Activated B cell treated with CpG ODN at 0.5 μM for 24 hours (primary cell): ENCODE data around the gene PTAR1. TPM values are rescaled to one million over a fixed set of nuclear protein-coding genes. Genes with fewer than 3 reads are reported as not detected.

Experiments used
- ATAC-seq: fragments of 200-7000 bp; cut with Tn5 transposase; one replicate; pipeline ENCODE4 v1.10.0; 2021; ENCODE audit warnings: low read depth, mild to moderate bottlenecking, moderate library complexity
- CTCF ChIA-PET: fragments of 350-600 bp; sonication (Branson Sonifier 250); formaldehyde crosslinking; loops from one replicate; lab custom pipeline; 2021; ENCODE audit warnings: antibody characterized with exemption; lab: Charles Lee
- POLR2A ChIA-PET: fragments of 350-600 bp; sonication (Branson Sonifier 250); formaldehyde crosslinking; loops from one replicate; lab custom pipeline; 2021; ENCODE audit warnings: antibody characterized with exemption; lab: Charles Lee
- DNase-seq: peaks from one replicate; pipeline ENCODE4 v3.0.0; 2022
- H3K27ac Mint-ChIP-seq: one replicate; pipeline ENCODE4 v1.8.0; 2020; ENCODE audit warnings: mixed read lengths
- H3K27me3 Mint-ChIP-seq: one replicate; pipeline ENCODE4 v1.8.0; 2021; ENCODE audit warnings: mixed read lengths
- H3K36me3 Mint-ChIP-seq: one replicate; pipeline ENCODE4 v1.8.0; 2021; ENCODE audit warnings: low read depth, mixed read lengths
- H3K4me1 Mint-ChIP-seq: one replicate; pipeline ENCODE4 v1.8.0; 2021; ENCODE audit warnings: mixed read lengths
- H3K4me3 Mint-ChIP-seq: one replicate; pipeline ENCODE4 v1.8.0; 2020; ENCODE audit warnings: mild to moderate bottlenecking, mixed read lengths
- H3K9me3 Mint-ChIP-seq: one replicate; pipeline ENCODE4 v1.8.0; 2020; ENCODE audit warnings: mixed read lengths
- intact Hi-C: fragments of 100-400 bp; cut with micrococcal nuclease; formaldehyde crosslinking; loops from one replicate; pipeline ENCODE4 v1.15.1; 2024
- total RNA-seq: library from RNA; stranded (reverse); gene quantifications from 2 replicates; pipeline ENCODE4 v1.2.3, GENCODE V29; 2022
- TF ChIP-seq, protein P1 (sequence below): fragments of 200-600 bp; IDR thresholded peaks from one replicate; pipeline ENCODE4 v1.8.0; 2022; ENCODE audit warnings: antibody characterized with exemption, mild to moderate bottlenecking

Gene PTAR1
- total RNA-seq, 1 donor from 2014 or later, result 49.5 TPM

DNA sequence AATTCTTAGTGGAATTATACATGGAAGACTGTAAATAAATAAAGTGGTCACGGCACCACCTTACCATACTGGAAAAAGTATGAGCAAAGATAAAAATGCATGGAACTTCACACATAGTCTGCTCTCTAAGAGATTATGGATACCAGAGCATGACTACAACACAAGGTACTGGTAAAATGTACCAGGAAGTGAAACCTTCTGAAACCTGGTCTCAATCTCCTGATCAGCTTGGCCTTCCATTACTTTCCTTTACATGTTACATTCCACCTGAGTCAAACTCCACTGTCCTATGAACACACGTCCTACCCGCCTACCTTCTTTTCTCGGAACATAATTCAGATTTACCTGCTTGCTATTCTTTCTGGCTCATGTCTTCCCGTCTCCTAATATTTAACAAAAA lies 15.9 kb downstream of the PTAR1 start:
- H3K9me3 Mint-ChIP-seq, result no peaks in the 10 kb centered on the region
- peaks cover 58% of the 10 kb centered on the region for H3K36me3 Mint-ChIP-seq
- TF ChIP-seq, protein P1, sequence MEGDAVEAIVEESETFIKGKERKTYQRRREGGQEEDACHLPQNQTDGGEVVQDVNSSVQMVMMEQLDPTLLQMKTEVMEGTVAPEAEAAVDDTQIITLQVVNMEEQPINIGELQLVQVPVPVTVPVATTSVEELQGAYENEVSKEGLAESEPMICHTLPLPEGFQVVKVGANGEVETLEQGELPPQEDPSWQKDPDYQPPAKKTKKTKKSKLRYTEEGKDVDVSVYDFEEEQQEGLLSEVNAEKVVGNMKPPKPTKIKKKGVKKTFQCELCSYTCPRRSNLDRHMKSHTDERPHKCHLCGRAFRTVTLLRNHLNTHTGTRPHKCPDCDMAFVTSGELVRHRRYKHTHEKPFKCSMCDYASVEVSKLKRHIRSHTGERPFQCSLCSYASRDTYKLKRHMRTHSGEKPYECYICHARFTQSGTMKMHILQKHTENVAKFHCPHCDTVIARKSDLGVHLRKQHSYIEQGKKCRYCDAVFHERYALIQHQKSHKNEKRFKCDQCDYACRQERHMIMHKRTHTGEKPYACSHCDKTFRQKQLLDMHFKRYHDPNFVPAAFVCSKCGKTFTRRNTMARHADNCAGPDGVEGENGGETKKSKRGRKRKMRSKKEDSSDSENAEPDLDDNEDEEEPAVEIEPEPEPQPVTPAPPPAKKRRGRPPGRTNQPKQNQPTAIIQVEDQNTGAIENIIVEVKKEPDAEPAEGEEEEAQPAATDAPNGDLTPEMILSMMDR, result no peak
- intact Hi-C loops, result no loop called here
- no peak overlapping the region for H3K27ac Mint-ChIP-seq
- no peaks in the 10 kb centered on the region for H3K27me3 Mint-ChIP-seq
- ATAC-seq (no peak), DNase-seq (no peak)
- CTCF ChIA-PET, result no interaction called here
- peaks cover 31% of the 10 kb centered on the region for H3K4me1 Mint-ChIP-seq
- no peak overlapping the region for H3K4me3 Mint-ChIP-seq
- POLR2A ChIA-PET, result no interaction called here

DNA sequence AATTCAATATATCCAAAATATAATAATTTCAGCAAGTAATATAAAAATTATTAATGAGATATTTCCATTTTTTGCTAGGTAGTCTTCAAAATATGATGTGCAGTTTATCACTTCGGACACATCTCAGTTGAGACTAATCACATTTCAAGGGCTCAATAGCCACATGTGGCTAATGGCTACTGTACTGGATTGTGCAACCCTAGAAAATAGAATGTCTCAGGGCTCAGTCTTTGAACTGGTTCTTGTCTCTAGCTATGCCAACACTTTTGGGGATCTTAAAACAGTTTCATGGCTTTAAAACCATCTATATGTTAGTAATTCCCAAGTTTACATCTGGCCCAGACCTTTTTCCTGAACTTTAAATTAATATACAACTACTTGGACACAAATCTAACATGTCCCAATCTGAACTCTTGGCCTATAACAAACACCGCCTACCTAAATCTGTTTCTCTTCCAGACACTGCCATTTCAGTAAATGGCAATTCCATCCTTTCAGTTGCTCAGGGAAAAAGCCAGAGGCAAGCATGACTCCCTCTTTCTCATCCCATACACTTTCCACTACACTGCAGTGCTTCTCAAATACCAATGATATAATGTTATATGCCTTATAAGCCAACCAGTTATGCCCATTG lies 18.8 kb downstream of the PTAR1 start:
- Mint-ChIP-seq H3K4me1 (peaks cover 24% of the 10 kb centered on the region), H3K4me3 (no peak overlapping the region), H3K27me3 (no peaks in the 10 kb centered on the region), H3K36me3 (peaks cover 60% of the 10 kb centered on the region), H3K9me3 (no peaks in the 10 kb centered on the region), H3K27ac (no peak overlapping the region)
- ChIA-PET CTCF (no interaction called here), POLR2A (no interaction called here)
- DNase-seq, result no peak
- no peak for ATAC-seq
- TF ChIP-seq, protein P1, result no peak
- intact Hi-C loops, result no loop called here

DNA sequence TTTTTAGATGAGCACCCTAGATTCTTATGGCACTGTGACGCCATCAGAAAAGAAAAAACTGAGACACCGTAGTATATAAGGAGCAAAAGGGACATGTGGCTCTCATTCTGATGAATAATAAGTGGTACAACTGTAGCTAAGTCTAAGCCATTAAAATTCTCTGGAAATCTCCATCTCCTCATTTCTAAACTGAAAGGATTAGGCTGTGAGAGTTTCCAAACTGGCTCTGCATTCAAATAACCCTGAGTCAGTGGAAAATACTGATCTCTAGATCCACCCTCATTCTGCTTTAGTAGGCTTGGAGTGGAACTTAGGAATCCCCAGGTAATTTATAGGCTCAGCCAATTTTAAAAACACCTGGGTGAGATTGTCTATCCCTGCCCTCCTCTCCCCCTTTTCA lies 28.5 kb downstream of the PTAR1 start:
- no peak for ATAC-seq
- intact Hi-C loops, result no loop called here
- no peaks in the 10 kb centered on the region for H3K4me1 Mint-ChIP-seq
- H3K27ac Mint-ChIP-seq, result no peak overlapping the region
- no peak overlapping the region for H3K4me3 Mint-ChIP-seq
- no peaks in the 10 kb centered on the region for H3K27me3 Mint-ChIP-seq
- TF ChIP-seq, protein P1, result no peak
- ChIA-PET CTCF (no interaction called here), POLR2A (no interaction called here)
- no peak for DNase-seq
- peaks cover 63% of the 10 kb centered on the region for H3K36me3 Mint-ChIP-seq
- H3K9me3 Mint-ChIP-seq, result no peaks in the 10 kb centered on the region

DNA sequence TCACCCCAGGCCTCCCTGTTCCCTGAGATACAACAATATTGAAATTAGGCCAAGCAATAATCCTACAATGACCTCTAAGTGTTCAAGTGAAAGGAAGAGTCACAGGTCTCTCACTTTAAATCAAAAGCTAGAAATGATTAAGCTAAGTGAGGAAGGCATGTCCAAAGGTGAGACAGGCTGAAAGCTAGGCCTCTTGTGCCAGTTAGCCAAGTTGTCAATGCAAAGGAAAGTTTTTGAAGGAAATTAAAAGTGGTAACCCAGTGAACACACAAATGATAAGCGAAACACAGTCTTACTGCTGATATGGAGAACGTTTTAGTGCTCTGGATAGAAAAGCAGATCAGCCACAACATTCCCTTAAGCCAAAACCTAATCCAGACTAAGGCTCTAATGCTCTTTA lies 39.8 kb downstream of the PTAR1 start:
- TF ChIP-seq, protein P1, result no peak
- POLR2A ChIA-PET, result no interaction called here
- H3K27ac Mint-ChIP-seq, result no peak overlapping the region

DNA sequence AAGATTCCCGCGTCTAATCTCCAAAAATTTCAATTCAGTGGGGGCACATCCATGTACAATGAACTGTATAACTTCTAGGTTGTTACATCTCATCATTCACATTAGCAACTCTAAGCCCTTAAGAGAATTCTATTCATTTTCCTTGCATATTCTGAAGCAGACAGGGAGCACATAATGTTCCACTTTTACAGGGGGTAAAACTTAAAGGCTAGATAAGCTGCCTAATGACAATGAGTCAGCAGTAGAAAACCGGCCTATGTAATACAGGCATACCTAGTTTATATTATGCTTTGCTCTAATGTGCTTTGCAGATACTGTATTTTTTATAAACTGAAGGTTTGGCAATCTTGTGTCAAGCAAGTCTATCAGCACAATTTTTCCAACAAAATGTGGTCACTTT lies 40.4 kb downstream of the PTAR1 start:
- no peaks in the 10 kb centered on the region for H3K27me3 Mint-ChIP-seq
- TF ChIP-seq, protein P1, result no peak
- H3K4me1 Mint-ChIP-seq, result no peaks in the 10 kb centered on the region
- intact Hi-C loops, result no loop called here
- ATAC-seq, result no peak
- H3K9me3 Mint-ChIP-seq, result no peaks in the 10 kb centered on the region
- H3K27ac Mint-ChIP-seq, result no peak overlapping the region
- ChIA-PET POLR2A (no interaction called here), CTCF (no interaction called here)
- DNase-seq, result no peak
- peaks cover 65% of the 10 kb centered on the region for H3K36me3 Mint-ChIP-seq
- no peak overlapping the region for H3K4me3 Mint-ChIP-seq

More for the DNA sequence above, 39.8 kb downstream of the PTAR1 start:
- Mint-ChIP-seq H3K4me1 (no peaks in the 10 kb centered on the region), H3K4me3 (no peak overlapping the region), H3K36me3 (peaks cover 64% of the 10 kb centered on the region), H3K9me3 (no peaks in the 10 kb centered on the region), H3K27me3 (no peaks in the 10 kb centered on the region)
- no peak for DNase-seq
- ATAC-seq, result no peak
- intact Hi-C loops, result no loop called here
- CTCF ChIA-PET, result no interaction called here
